ENCODE results near the gene AGPS.

The AGPS gene

GRCh38 chr2:177542396-177542795 lies 149.8 kb downstream of the AGPS start:
- H3K9ac ChIP-seq (ENCODE audit: low read depth, low read length): no peak overlapping the region
- no peak overlapping the region for H2AFZ ChIP-seq (ENCODE audit: low read depth, low read length)
- no peaks in the 10 kb centered on the region for H3K79me2 ChIP-seq (ENCODE audit: insufficient read depth, low read length)
- H3K9me3 ChIP-seq (ENCODE audit: insufficient read depth, low read length, severe bottlenecking): peaks cover 11% of the 10 kb centered on the region
- no peak for ATAC-seq (ENCODE audit: insufficient read depth, low read depth)
- H3K4me3 ChIP-seq (ENCODE audit: low read depth in 1 of 2, low read length in 2 of 2): no peak overlapping the region
- H4K20me1 ChIP-seq (ENCODE audit: insufficient read depth, low read length): no peaks in the 10 kb centered on the region
- no peak for DNase-seq
- no peak for TF ChIP-seq EZH2 (IDR thresholded peaks at IDR 0.05; ENCODE audit: borderline replicate concordance, low read depth, low read length, severe bottlenecking)
- no peak for TF ChIP-seq CTCF (IDR thresholded peaks at IDR 0.05; ENCODE audit: borderline replicate concordance, extremely low read depth, low read length, poor library complexity, severe bottlenecking)
- no peak overlapping the region for H3K4me2 ChIP-seq (ENCODE audit: insufficient read depth, low read length)
- H3K27ac ChIP-seq (ENCODE audit: low read length): no peak overlapping the region
- no peaks in the 10 kb centered on the region for H3K4me1 ChIP-seq (ENCODE audit: insufficient read depth, low read length)
- no peaks in the 10 kb centered on the region for H3K27me3 ChIP-seq (ENCODE audit: insufficient read depth, low read length, poor library complexity)
- H3K36me3 ChIP-seq (ENCODE audit: insufficient read depth, low read length): peaks cover 8% of the 10 kb centered on the region; the same call in 1 of the 2 replicates

- TF ChIP-seq CTCF (IDR thresholded peaks at IDR 0.05; ENCODE audit: borderline replicate concordance, extremely low read depth, low read length, poor library complexity, severe bottlenecking) (no peak), EZH2 (IDR thresholded peaks at IDR 0.05; ENCODE audit: borderline replicate concordance, low read depth, low read length, severe bottlenecking) (no peak)
- no peak overlapping the region for H3K4me2 ChIP-seq (ENCODE audit: insufficient read depth, low read length)
- no peak overlapping the region for H2AFZ ChIP-seq (ENCODE audit: low read depth, low read length)
- no peaks in the 10 kb centered on the region for H3K4me1 ChIP-seq (ENCODE audit: insufficient read depth, low read length)
- DNase-seq: no peak
- H3K27ac ChIP-seq (ENCODE audit: low read length): no peak overlapping the region
- ATAC-seq (ENCODE audit: insufficient read depth, low read depth): no peak
- no peak overlapping the region for H3K9ac ChIP-seq (ENCODE audit: low read depth, low read length)
- H3K36me3 ChIP-seq (ENCODE audit: insufficient read depth, low read length): peaks cover 8% of the 10 kb centered on the region; the same call in 1 of the 2 replicates
- H3K4me3 ChIP-seq (ENCODE audit: low read depth in 1 of 2, low read length in 2 of 2): no peak overlapping the region
- H3K79me2 ChIP-seq (ENCODE audit: insufficient read depth, low read length): no peaks in the 10 kb centered on the region
- no peaks in the 10 kb centered on the region for H4K20me1 ChIP-seq (ENCODE audit: insufficient read depth, low read length)
- peaks cover 11% of the 10 kb centered on the region for H3K9me3 ChIP-seq (ENCODE audit: insufficient read depth, low read length, severe bottlenecking)
- H3K27me3 ChIP-seq (ENCODE audit: insufficient read depth, low read length, poor library complexity): no peaks in the 10 kb centered on the region
Observed at GRCh38 chr2:177543007-177543760, 150.6 kb downstream of the AGPS start.

GRCh38 chr2:177545143-177545542 lies 152.6 kb downstream of the AGPS start:
- Histone ChIP-seq H3K9ac (ENCODE audit: low read depth, low read length) (no peak overlapping the region), H3K4me2 (ENCODE audit: insufficient read depth, low read length) (no peak overlapping the region), H3K36me3 (ENCODE audit: insufficient read depth, low read length) (no peaks in the 10 kb centered on the region; the same call in 1 of the 2 replicates), H3K4me1 (ENCODE audit: insufficient read depth, low read length) (no peaks in the 10 kb centered on the region), H3K27me3 (ENCODE audit: insufficient read depth, low read length, poor library complexity) (no peaks in the 10 kb centered on the region), H3K27ac (ENCODE audit: low read length) (no peak overlapping the region), H4K20me1 (ENCODE audit: insufficient read depth, low read length) (no peaks in the 10 kb centered on the region), H3K4me3 (ENCODE audit: low read depth in 1 of 2, low read length in 2 of 2) (no peak overlapping the region), H3K79me2 (ENCODE audit: insufficient read depth, low read length) (no peaks in the 10 kb centered on the region), H2AFZ (ENCODE audit: low read depth, low read length) (no peak overlapping the region), H3K9me3 (ENCODE audit: insufficient read depth, low read length, severe bottlenecking) (peaks cover 11% of the 10 kb centered on the region)
- TF ChIP-seq EZH2 (IDR thresholded peaks at IDR 0.05; ENCODE audit: borderline replicate concordance, low read depth, low read length, severe bottlenecking) (no peak), CTCF (IDR thresholded peaks at IDR 0.05; ENCODE audit: borderline replicate concordance, extremely low read depth, low read length, poor library complexity, severe bottlenecking) (no peak)
- ATAC-seq (ENCODE audit: insufficient read depth, low read depth) (no peak), DNase-seq (no peak)

Data from DND-41 (cell line).